GM10248 (cell line): Measurements from ENCODE around the gene STUB1.

Experiments used
- CTCF ChIA-PET: fragments of 300-600 bp; sonication (Branson Sonifier 250); formaldehyde crosslinking; extraction: SDS; loops from one replicate; lab custom pipeline; 2021; ENCODE audit warnings: antibody characterized with exemption; lab: Yijun Ruan, JAX
- POLR2A ChIA-PET: fragments of 350-650 bp; sonication (Branson Sonifier 250); formaldehyde crosslinking; extraction: SDS; loops from one replicate; lab custom pipeline; 2020; ENCODE audit warnings: antibody characterized with exemption; lab: Yijun Ruan, JAX
- DNase-seq: peaks from one replicate; pipeline ENCODE4 v3.0.0; 2012; ENCODE audit errors: extremely low spot score
- TF ChIP-seq, protein P1 (sequence below): IDR thresholded peaks from 2 replicates; pipeline ENCODE4 v1.5.1; 2012; ENCODE audit warnings: mild to moderate bottlenecking, low read depth; ENCODE audit errors: extremely low read depth, missing control alignments, control extremely low read depth

The STUB1 gene

DNA sequence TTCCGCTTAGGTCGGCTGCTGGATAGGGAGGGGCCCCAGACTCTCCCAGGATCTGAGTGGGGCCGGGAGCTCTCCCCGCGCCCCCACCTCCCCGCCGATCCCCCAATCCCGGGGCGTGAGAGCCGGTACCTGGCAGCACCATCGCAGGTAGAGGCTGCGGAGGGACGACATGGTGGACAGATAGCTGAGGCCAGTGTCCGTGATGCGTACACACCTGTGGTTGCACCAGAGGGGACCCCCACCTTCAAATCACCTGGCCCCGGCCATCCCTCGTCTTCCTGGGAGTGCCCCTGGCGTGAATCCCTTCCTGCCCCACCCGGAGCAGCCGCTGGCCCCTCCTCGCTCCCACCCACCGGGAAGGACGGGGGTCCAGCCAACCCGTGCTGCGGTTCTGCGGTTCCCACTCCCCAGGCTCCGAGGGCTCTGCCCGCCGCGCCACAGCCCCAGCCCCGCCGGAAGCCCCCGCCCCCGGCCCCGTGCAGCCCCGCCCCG is 14.7 kb downstream of the STUB1 start:
- TF ChIP-seq, protein P1, sequence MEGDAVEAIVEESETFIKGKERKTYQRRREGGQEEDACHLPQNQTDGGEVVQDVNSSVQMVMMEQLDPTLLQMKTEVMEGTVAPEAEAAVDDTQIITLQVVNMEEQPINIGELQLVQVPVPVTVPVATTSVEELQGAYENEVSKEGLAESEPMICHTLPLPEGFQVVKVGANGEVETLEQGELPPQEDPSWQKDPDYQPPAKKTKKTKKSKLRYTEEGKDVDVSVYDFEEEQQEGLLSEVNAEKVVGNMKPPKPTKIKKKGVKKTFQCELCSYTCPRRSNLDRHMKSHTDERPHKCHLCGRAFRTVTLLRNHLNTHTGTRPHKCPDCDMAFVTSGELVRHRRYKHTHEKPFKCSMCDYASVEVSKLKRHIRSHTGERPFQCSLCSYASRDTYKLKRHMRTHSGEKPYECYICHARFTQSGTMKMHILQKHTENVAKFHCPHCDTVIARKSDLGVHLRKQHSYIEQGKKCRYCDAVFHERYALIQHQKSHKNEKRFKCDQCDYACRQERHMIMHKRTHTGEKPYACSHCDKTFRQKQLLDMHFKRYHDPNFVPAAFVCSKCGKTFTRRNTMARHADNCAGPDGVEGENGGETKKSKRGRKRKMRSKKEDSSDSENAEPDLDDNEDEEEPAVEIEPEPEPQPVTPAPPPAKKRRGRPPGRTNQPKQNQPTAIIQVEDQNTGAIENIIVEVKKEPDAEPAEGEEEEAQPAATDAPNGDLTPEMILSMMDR, result no peak
- DNase-seq, result no peak
- CTCF ChIA-PET, result interaction anchor here (1.2 to 1.6 kb wide), 4 partner anchors 17 to 90 kb away, joined by 3 to 8 read pairs (median 4); partner anchors contain the start of gene METRN
- POLR2A ChIA-PET, result no interaction called here

DNA sequence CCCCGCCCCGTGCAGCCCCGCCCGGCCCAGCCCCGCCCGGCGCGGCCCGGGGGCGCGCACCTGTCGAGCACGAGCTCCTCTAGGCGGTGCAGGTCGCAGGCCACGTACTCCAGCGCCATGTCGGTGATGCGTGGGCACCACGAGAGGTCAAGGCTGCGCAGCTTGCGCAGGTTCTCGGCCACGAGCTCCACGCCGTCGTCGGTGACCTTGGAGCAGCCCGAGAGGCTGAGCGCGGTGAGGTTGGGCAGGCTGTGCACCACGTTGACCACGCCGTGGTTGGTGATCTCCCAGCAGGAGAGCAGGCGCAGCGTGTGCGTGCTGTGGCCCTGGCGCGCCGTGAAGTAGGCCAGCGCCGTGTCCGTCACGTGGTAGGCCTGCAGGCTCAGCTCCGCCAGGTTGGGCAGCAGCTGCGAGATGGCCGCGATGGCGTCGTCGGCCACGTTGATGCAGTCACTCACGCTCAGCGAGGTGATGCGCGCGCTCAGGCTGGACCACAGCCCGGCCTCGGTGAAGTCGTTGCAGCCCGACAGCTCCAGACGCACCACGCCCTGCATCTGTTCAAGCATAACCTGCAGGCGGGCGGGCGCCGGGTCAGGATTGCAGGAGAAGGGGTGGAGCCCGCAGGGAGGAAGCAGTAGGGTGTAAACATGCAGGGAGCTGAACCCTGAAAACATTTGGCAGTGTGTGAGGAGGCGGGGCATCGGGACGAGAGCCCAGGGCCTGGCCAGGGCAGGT is 15.3 kb downstream of the STUB1 start:
- CTCF ChIA-PET, result interaction anchor here (1.0 to 1.6 kb wide), 5 partner anchors 11 to 89 kb away, joined by 3 to 8 read pairs (median 4); partner anchors contain the start of genes JMJD8 and METRN

GRCh38 chr16:698911-699671 is 18.9 kb downstream of the STUB1 start:
- TF ChIP-seq, protein P1, result no peak
- CTCF ChIA-PET, result interaction anchor here (0.9 kb wide), 1 partner anchor 86 kb away, joined by 4 read pairs; no protein-coding TSS in a partner anchor
- POLR2A ChIA-PET, result no interaction called here
- no peak for DNase-seq

More for the DNA sequence above, 15.3 kb downstream of the STUB1 start:
- TF ChIP-seq, protein P1, result no peak
- DNase-seq, result peak; percentile 83
- POLR2A ChIA-PET, result interaction anchor here (0.5 kb wide), 1 partner anchor 113 kb away, joined by 4 read pairs; no protein-coding TSS in a partner anchor

GRCh38 chr16:700684-701584 is 20.7 kb downstream of the STUB1 start:
- POLR2A ChIA-PET, result no interaction called here
- TF ChIP-seq, protein P1, result no peak
- peak; percentile 54 for DNase-seq
- CTCF ChIA-PET, result interaction anchor here (2.7 to 3.8 kb wide), 2 partner anchors 11 to 84 kb away, joined by 7 to 13 read pairs; no protein-coding TSS in a partner anchor

GRCh38 chr16:702341-702740 is 22.1 kb downstream of the STUB1 start:
- DNase-seq, result no peak
- ChIA-PET CTCF (interaction anchor here (2.7 to 3.8 kb wide), 2 partner anchors 10 to 83 kb away, joined by 7 to 13 read pairs; no protein-coding TSS in a partner anchor), POLR2A (no interaction called here)
- TF ChIP-seq, protein P1, result no peak
